Stimulated activated CD4-positive, alpha-beta T cell treated with anti-CD3 and anti-CD28 coated beads, TNF-alpha, amount 100 ng/mL, for 24 hours (primary cell): ENCODE data around the gene TIMM50.
A peak's percentile ranks its signal among the peaks of the same experiment; 100 is the strongest.

Experiments used
- DNase-seq, 3 experiments: peaks; one replicate each; pipeline ENCODE4 v3.0.0-alpha.2; 2020; ENCODE audit warnings: low read depth in 3 of 3

TIMM50 gene

DNA sequence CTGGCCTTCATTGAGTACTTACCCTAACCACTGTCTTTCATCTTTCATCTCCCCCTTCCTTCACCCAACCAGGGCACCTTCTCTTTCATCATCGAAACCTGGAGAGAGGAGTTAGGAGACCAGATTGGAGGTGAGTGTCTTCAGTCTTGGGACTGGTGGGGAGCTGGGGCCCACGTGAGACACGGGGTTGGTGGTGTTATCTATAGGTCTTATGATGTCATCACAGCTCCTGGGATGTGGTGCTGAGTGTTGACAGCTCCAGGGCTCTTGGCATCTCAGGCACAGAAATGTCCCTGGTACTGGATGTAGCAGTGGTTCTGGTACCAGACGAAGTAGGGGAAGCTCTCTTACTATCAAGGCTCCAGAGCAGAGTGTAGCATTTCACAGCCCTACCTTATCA, 19.9 kb downstream of the TIMM50 start:
- no peak for DNase-seq

DNA sequence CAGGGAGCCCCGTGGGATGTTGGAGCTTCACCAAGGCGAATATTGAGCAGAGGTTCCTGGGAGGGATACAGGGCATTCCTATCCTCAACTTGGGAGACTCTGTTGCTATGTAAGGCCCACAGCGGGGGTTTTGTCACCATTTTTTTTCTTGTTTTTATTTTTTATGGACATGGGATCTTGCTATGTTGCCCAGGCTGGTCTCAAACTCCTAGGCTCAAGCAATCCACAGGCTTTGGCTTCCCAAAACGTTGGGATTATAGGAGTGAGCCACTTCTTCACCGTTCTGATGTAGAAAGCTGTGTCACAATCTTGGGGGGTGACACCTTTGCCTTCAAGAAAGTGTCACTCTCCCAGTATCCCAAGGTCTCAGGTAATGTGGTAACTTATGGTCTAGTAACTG, 20.7 kb downstream of the TIMM50 start:
- DNase-seq = no peak

DNA sequence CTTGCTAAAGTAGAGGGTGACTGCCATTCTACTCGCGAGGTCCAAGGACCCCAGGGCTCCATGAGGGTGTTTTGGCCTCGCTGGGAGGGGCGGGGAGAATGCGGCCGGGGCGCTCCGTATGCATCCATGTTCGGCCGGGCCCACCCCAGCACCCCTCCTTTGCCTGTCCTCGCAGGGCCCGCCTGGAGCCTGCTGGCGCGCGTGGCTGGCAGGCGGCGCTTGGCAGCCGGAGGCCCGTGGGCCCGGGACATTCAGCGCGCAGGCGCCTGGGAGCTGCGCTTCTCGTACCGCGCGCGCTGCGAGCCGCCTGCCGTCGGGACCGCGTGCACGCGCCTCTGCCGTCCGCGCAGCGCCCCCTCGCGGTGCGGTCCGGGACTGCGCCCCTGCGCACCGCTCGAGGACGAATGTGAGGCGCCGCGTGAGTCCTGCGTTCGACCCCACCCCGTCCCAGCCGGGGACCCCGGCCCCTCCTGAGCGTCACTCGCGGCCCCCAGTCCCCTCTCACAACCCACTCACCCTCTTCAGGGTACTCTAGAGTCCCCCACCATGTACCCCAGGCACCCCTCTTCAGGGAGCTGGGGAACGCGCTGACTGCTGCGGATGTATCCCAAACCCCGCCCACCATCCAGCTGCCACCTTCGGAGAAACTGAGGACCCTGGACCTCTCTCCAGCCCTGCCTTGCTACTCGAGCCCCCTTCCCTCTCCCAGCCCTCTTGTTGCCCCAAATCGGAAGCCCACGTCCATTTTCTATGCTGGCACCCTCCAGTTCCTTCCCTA, 22.2 kb downstream of the TIMM50 start:
- DNase-seq = peak; percentile 40 to 75 (median 65)

DNA sequence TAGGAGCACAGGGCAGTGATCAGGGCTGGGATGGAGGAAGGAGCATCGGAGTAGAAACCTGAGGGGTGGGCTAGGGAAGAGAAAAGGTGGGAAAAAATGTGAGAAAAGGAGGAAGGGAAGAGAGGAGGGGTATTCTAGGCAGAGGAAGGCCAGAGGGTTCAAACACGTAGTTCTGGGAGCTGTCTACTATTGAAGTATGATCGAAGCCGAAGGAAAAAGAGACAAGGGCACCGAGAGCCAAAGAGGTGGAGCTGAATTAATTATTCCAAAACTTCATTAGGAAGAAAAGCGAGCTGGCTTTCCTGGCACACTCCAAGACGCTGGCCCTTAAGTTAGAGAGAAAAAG, 25.9 kb downstream of the TIMM50 start:
- no peak for DNase-seq

DNA sequence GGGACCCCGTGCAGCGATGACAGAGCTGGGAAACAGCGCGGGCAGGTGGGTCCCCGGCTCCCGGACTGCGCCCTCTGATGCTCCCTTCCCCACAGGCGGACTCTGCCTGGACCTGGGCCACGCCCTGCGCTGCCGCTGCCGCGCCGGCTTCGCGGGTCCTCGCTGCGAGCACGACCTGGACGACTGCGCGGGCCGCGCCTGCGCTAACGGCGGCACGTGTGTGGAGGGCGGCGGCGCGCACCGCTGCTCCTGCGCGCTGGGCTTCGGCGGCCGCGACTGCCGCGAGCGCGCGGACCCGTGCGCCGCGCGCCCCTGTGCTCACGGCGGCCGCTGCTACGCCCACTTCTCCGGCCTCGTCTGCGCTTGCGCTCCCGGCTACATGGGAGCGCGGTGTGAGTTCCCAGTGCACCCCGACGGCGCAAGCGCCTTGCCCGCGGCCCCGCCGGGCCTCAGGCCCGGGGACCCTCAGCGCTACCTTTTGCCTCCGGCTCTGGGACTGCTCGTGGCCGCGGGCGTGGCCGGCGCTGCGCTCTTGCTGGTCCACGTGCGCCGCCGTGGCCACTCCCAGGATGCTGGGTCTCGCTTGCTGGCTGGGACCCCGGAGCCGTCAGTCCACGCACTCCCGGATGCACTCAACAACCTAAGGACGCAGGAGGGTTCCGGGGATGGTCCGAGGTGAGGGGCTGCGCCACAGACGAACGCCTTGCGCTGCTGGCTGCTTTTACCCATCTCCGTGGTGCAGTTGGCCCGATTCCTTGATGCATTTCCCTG, 26.5 kb downstream of the TIMM50 start:
- DNase-seq = peak; percentile 22 to 74 (median 48)

DNA sequence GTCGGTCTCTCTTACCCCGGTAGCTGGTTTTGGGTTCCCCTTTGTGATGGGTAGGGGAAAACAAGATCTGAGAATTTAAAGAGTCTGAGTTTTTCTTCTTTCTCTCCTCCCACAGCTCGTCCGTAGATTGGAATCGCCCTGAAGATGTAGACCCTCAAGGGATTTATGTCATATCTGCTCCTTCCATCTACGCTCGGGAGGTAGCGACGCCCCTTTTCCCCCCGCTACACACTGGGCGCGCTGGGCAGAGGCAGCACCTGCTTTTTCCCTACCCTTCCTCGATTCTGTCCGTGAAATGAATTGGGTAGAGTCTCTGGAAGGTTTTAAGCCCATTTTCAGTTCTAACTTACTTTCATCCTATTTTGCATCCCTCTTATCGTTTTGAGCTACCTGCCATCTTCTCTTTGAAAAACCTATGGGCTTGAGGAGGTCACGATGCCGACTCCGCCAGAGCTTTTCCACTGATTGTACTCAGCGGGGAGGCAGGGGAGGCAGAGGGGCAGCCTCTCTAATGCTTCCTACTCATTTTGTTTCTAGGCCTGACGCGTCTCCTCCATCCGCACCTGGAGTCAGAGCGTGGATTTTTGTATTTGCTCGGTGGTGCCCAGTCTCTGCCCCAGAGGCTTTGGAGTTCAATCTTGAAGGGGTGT, 27.2 kb downstream of the TIMM50 start:
- no peak for DNase-seq

DNA sequence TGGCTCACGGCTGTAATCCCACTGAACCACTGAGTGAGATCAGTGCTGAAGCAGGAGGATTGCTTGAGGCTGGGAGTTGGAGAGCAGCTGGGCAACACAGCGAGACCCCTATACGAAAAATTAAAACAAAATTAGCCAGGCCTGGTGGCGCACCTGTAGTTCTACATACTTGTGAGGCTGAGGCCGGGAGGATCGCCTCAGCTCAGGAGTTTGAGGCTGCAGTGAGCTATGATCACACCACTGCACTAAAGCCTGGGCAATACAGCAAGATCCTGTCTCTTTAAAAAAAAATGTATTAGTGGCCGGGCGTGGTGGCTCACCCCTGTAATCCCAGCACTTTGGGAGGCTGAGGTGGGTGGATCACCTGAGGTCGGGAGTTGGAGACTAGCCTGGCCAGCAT, 28.0 kb downstream of the TIMM50 start:
- DNase-seq = no peak

DNA sequence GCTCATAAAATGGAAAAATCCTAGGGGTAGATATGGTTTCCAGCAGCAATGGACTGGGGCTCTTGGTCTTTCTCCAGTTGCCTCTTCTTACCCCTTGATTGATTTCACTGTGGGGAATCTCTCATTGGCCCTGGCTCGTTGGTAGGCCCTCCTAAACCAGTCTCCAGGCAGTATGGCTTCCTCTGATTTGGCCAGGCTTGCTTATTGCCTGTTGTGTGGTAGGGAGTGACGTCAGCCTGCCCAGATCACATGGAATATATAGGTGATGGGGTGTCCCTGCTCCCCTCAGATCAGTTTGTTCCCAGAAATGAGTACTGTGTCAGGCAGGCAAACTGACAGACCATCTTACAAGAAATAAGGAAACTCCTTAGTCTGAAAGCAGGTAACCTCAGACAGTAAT, 28.6 kb downstream of the TIMM50 start:
- no peak for DNase-seq

DNA sequence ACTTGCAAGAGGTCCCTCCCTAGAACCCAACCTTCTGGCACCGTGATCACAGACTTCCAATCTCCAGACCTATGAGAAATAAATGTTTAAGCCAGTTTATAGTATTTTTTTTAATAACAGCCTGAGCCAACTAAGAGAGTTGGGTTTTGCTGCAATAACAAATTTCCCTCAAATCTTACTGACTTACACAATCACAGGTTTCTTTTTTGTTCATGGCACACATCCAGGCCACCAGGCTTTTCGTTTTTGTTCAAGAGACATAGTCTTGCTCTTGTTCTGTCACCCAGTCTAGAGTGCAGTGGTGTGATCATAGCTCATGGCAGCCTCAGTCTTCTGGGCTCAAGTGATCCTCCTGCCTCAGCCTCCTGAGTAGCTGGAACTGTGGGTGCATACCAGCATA, 32.4 kb downstream of the TIMM50 start:
- DNase-seq = no peak

DNA sequence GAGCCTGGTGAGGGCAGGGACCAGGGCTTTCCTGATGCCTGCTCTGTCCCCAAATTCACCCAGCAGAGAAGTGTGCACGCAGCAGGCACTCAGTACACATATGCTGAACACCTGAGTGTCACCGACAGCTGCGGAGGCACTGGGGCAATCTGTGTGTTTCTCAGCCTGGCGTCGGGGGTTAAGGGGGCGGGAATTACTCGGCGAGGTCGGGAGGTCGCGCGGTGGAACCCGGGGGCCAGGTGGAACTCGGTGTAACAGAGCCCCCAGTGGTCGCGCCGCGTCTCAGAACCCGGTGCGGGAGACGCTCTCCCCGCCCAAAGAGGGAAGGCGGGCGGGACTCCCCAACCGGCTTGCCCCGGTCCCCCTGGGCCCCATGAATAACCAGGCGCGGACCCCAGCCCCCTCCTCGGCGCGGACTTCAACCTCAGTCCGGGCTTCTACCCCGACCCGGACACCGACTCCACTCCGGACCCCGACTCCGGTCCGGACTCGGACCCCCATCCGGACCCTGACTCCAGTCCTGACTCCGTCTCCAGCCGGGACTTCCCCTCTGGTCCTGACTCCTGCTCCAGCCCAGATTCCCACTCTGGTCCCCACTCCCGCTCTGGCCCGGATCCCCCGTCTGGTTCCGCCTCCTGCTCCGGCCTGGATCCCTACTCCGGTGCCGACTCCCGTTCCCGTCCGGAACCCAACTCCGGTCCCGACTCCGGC, 34.4 kb downstream of the TIMM50 start, which contains the start of gene SELENOV:
SELENOV (plus strand) TSS at position 300 of the 711 bp plus-strand sequence; CDS start at position 374, 74 bp downstream.
- no peak for DNase-seq

DNA sequence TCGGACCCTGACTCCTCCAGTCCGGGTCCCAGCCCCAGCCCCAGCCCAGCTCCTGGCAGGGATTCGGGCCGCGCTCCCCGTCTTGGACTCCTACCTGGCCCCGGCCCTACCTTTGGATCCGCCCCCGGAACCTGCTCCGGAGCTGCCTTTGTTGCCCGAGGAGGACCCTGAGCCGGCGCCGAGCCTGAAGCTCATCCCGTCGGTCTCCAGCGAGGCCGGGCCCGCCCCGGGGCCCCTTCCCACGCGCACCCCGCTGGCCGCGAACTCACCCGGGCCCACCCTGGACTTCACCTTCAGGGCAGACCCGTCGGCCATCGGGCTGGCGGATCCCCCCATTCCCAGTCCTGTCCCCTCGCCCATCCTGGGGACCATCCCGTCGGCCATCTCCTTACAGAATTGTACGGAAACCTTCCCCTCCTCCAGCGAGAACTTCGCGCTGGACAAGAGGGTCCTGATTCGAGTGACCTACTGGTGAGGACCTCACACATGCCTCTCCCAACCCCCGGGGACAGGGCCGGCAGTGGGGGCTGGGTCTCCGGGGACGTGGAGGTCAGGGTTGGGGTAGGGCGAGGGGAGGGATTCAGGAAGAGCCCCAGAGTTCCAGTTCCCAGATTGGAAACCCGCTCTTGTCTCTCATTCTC, 35.0 kb downstream of the TIMM50 start:
- no peak for DNase-seq

DNA sequence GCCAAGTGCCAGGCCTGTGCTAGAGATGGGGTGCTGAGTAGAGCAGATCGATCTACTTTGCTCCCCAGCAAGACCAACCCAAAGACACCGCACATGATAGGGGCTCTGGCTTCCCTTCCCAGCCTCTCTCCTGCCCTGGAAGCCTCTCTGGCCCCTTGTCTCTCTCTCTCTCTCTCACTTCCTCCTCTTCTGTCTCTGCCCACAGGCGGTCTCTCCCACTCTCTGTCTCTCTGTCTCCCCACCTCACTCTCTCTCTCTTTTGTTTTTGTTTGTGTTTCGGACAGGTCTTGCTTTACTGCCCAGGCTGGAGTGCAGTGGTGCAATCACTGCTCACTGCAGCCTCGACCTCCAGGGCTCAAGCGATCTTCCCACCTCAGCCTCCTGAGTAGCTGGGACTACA, 35.6 kb downstream of the TIMM50 start:
- DNase-seq = no peak

DNA sequence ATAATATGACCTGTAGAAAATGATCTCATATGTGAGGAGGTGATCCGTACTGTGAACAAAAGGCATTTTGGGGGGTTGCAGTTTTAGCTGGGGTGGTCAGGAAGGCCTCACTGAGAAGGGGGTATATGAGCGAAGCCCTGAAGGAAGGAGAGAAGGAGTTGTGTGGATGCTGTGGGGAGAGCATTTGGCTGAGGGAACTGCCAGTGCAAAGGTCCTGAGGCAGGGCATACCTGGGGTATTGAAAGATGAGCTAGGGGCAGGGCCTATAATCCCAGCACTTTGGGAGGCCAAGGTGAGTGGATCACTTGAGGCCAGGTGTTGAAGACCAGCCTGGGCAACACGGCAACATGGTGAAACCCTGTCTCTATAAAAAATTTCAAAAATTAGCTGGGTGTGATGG, 36.8 kb downstream of the TIMM50 start:
- no peak for DNase-seq

DNA sequence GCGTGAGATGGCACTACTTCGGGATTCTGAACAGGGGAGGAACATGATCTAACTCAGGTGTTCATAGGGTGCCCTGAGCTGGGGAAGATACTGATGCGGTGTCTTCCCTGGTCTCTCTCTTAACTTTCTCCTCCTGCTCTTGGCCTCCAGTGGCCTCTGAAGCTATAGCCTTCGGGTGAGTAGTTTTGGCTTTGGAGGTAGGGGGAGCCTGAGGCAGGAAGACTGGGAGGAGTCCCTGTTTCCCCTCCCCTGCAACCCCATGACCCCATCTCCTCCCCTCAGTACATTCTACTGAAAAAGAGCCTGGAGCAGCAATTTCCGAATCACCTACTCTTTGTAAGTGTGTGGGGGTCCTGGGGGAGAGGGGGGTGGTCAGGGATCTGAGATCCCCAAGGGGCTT, 37.8 kb downstream of the TIMM50 start:
- DNase-seq = no peak

DNA sequence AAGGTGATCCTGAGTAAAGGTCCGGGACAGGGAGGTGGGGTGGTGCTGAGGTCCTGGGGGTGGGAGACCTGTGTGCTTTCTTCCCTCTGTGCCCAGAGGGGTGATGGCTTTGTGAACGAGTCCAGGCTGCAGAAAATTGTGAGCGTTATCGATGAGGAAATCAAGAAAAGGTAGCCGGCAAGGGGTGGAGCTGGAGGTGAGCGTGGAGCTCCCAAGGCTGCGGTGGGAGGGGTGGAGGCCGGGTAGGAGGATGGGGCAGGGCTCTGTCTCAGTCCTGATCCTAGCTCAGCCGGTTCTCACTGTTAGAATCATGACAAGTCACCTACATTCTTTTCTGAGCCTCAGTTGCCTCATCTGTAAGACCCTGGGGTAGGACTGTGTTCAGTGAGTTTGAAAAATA, 38.3 kb downstream of the TIMM50 start:
- no peak for DNase-seq

DNA sequence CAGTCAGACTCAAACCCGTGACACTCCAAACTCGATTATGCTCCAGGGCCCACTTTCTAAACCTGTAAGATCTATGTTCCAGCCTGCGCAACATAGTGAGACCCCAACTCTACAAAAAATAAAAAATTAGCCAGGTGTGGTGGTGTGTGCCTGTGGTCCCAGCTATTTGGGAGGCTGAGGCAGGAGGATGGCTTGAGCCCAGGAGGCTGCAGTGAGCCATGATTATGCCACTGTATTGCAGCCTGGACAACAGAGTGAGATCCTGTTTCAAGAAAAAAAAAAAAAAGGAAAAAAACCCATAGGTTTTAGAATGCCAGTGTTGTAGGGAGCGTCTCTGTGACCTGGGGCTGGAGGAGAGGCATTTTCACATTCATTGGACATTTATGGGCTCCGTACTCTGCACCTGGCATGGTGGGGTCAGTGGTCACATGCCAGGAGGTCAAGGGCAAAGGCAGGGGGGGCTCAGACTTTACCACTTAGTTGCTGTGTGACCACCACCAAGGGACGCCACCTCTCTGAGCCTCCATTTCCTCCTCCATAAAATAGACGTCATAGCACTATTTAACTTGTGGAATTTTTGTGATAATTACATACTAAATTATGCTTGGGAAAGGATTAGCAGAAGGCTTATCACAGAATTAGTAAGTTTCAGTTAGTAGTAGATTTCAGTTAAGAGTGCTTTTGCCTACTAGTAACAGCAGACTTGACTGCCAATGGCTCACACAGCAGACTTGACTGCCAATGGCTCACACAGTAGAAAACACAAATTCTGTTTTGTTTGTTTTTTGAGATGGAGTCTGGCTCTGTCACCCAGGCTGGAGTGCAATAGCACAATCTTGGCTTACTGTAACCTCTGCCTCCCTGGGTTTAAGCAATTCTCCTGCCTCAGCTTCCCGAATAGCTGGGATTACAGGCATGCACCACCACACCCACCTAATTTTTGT, 40.2 kb downstream of the TIMM50 start:
- no peak for DNase-seq

DNA sequence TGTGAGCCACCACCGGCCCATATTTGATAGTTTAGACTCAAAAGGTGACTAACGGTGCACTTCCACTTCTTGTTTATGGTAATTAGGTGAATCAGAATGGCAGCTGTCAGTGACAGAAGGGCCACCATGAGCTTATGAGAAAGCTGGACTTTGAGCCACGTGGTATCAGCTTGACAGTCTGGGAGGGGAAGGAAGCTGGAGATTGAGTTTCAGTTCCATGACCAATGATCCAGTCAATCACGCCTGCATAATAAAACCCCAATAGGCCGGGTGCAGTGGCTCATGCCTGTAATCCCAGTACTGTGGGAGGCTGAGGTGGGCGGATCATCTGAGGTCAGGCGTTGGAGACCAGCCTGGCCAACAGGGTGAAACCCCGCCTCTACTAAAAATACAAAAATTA, 43.9 kb downstream of the TIMM50 start:
- DNase-seq = no peak

DNA sequence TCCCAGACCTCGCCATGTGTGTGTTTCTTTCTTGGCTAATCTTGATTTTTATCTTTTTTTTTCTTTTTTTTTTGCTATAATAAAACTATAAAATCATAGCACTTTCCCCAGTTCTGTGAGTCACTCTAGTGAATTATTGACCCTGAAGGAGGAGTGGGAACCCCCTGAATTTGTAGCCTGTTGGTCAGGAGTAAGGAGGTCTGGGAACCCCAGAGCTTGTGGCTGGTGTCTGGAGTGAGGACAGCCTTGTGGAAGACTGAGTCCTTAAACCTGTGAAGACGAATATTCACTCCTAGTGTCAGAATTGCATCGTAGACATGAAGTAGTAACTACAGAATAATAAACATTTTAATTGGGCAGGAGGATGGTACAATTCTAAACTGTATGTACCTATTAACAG, 44.6 kb downstream of the TIMM50 start:
- DNase-seq = no peak

DNA sequence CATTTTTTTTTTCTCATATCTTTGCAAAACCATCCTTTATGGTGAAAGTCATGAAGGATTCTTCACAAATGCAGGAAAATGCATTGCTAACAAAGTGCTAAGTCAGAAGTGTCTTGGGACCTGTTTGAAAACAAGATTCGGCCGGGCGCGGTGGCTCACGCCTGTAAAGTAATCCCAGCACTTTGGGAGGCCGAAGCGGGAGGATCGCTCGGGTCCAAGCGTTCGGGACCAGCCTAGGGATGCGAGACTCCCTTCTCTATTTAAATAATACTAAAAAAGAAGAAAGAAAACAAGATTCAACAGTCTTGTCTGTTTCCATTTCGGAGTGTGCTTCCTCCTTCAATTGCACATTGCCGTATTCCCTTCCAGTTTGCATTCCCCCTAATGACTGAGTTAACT, 51.2 kb downstream of the TIMM50 start:
- no peak for DNase-seq

DNA sequence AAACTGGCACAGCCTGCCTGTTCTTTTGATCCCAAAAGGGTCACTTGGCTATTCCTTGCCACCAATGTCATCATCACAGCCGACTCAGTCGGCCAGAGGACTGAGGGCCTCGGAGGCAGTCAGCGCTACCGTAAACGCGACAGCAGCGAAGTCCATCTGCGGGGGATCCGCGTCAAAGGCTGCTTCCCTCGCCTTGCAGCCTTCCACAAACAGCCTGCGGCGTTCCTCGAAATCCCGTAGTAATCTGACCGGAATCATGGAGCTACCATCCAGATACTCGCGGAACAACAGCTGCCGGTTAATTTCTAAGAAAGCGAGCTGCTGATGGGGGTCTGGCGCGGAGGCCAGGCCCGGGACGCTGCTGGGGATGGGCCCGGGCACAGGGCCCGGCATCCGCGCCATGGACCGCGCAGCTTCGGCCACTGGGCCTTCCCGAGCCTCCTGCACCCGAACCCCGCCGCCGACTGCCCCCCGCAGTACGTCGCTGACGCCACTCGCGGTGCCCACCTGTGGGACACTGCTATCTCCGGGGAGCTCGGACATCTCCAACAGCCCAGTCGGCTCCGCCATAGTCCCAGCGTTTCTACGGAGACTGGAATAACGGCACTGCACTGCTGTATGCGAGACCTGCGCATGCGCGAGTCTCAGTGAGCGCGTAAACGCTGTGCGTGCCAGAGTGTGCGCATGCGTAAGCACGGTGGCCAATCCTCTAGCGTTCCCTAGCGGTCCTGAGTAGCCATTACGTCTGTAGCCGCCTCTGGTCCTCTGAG, 51.8 kb downstream of the TIMM50 start, which contains the start of gene EID2B:
EID2B (minus strand) TSS at position 620 of the 770 bp plus-strand sequence; CDS start at position 570, 50 bp downstream.
- peak; percentile 89 to 94 (median 93) for DNase-seq
